GM23338 (cell line): ENCODE results near the gene HIVEP2. TPM values are rescaled to one million over a fixed set of nuclear protein-coding genes. Genes with fewer than 3 reads are reported as not detected.

Experiments
- ATAC-seq: fragments of 200-7000 bp; cut with Tn5 transposase; 3 replicates; pipeline ENCODE4 v1.9.1; 2020
- DNase-seq: peaks from one replicate; pipeline ENCODE4 v3.0.0-alpha.2; 2015; ENCODE audit warnings: low spot score
- H2AFZ ChIP-seq: fragments of 200-600 bp; sonication (generic); 2 replicates; pipeline ENCODE4 v1.8.0; 2016; ENCODE audit warnings: antibody characterized with exemption, mild to moderate bottlenecking, moderate library complexity
- H3F3A ChIP-seq: fragments of 200-600 bp; sonication (generic); replicated peaks from 2 replicates; pipeline ENCODE4 v1.8.0; 2017; ENCODE audit warnings: antibody characterized with exemption, mixed run types, low read depth
- H3K27ac ChIP-seq: fragments of 200-600 bp; sonication (generic); 2 replicates; pipeline ENCODE4 v1.6.1; 2016; ENCODE audit warnings: low read depth
- H3K27me3 ChIP-seq: fragments of 200-600 bp; sonication (generic); 2 replicates; pipeline ENCODE4 v1.8.0; 2016; ENCODE audit warnings: mild to moderate bottlenecking, mixed run types, moderate library complexity; ENCODE audit not compliant: insufficient read depth
- H3K36me3 ChIP-seq: fragments of 200-600 bp; sonication (generic); 2 replicates; pipeline ENCODE4 v1.8.0; 2016; ENCODE audit warnings: mild to moderate bottlenecking; ENCODE audit not compliant: insufficient read depth
- H3K4me1 ChIP-seq: fragments of 200-600 bp; sonication (generic); 2 replicates; pipeline ENCODE4 v1.8.0; 2016; ENCODE audit warnings: mild to moderate bottlenecking, moderate library complexity; ENCODE audit not compliant: insufficient read depth
- H3K4me2 ChIP-seq: fragments of 200-600 bp; sonication (generic); 2 replicates; pipeline ENCODE4 v1.7.1; 2017; ENCODE audit warnings: mixed run types
- H3K4me3 ChIP-seq: fragments of 200-600 bp; sonication (generic); 2 replicates; pipeline ENCODE4 v1.6.1; 2016; ENCODE audit warnings: mixed run types
- H3K79me2 ChIP-seq: fragments of 200-600 bp; sonication (generic); replicated peaks from 2 replicates; pipeline ENCODE4 v1.8.0; 2017; ENCODE audit warnings: mild to moderate bottlenecking; ENCODE audit not compliant: insufficient read depth
- H3K9me2 ChIP-seq: fragments of 200-600 bp; sonication (generic); 2 replicates; pipeline ENCODE4 v1.8.0; 2017; ENCODE audit not compliant: insufficient read depth
- H4K20me1 ChIP-seq: fragments of 200-600 bp; sonication (generic); replicated peaks from 2 replicates; pipeline ENCODE4 v1.8.0; 2017; ENCODE audit warnings: mild to moderate bottlenecking; ENCODE audit not compliant: insufficient read depth
- H3K27ac Mint-ChIP-seq: 2 replicates; pipeline ENCODE4 v1.8.0; 2020; ENCODE audit warnings: inconsistent platforms, mild to moderate bottlenecking, moderate library complexity, mixed read lengths
- H3K27me3 Mint-ChIP-seq: 3 replicates; pipeline ENCODE4 v1.8.0; 2022; ENCODE audit warnings: low read depth, mild to moderate bottlenecking, moderate library complexity, mixed read lengths, inconsistent platforms; ENCODE audit not compliant: insufficient read depth, poor library complexity
- H3K36me3 Mint-ChIP-seq: 3 replicates; pipeline ENCODE4 v1.8.0; 2021; ENCODE audit warnings: low read depth, mild to moderate bottlenecking, inconsistent platforms, moderate library complexity, mixed read lengths
- H3K4me1 Mint-ChIP-seq: 3 replicates; pipeline ENCODE4 v1.8.0; 2020; ENCODE audit warnings: mild to moderate bottlenecking, inconsistent platforms, mixed read lengths
- H3K4me3 Mint-ChIP-seq: 3 replicates; pipeline ENCODE4 v1.8.0; 2021; ENCODE audit warnings: moderate library complexity, mild to moderate bottlenecking, inconsistent platforms, mixed read lengths
- H3K9me3 Mint-ChIP-seq: 3 replicates; pipeline ENCODE4 v1.8.0; 2020; ENCODE audit warnings: moderate library complexity, mild to moderate bottlenecking, inconsistent platforms, mixed read lengths
- CTCF ChIP-seq, 2 experiments: fragments of 200-600 bp in 1 of 2; sonication (generic) in 1 of 2; conservative IDR thresholded peaks; 2 replicates each; pipeline versions ENCODE4 v1.5.1 to v1.6.1; 2016 to 2017; ENCODE audit warnings: antibody characterized with exemption in 2 of 2, low read depth in 2 of 2, mild to moderate bottlenecking in 2 of 2, moderate library complexity in 1 of 2
- EZH2phosphoT487 ChIP-seq: fragments of 200-600 bp; sonication (generic); IDR thresholded peaks from one replicate; pipeline ENCODE4 v1.8.1; 2018; ENCODE audit warnings: antibody characterized with exemption; ENCODE audit not compliant: unreplicated experiment
- REST ChIP-seq: IDR thresholded peaks from one replicate; pipeline ENCODE4 v1.6.1; 2018; ENCODE audit warnings: antibody characterized with exemption; ENCODE audit not compliant: unreplicated experiment
- ZNF331 ChIP-seq: fragments of 250-450 bp; sonication (Bioruptor Pico); IDR thresholded peaks from 2 replicates; pipeline ENCODE4 v1.5.0; 2020; ENCODE audit warnings: low read depth, mild to moderate bottlenecking, moderate library complexity
- polyA plus RNA-seq: library from polyadenylated mRNA; unstranded; fragments of >200 nt; fragmentation: Nextera tagmentation; extraction: Ambion mirVana; gene quantifications from 2 replicates; pipeline ENCODE4 v1.2.1, GENCODE V29; 2016
- total RNA-seq: library from RNA; depleted of rRNA; stranded (reverse); fragments of >200 nt; shearing (Covaris generic); gene quantifications from 2 replicates; pipeline ENCODE4 v1.2.3, GENCODE V29; 2014

The HIVEP2 gene
- total and polyA plus RNA-seq, 2 experiments from 2014 or later: 1.5 to 7.4 TPM

GRCh38 chr6:142879076-142879475 is 65.9 kb downstream of the HIVEP2 start:
- H4K20me1 ChIP-seq: no peaks in the 10 kb centered on the region
- no peaks in the 10 kb centered on the region for H3F3A ChIP-seq
- H3K4me2 ChIP-seq: no peak overlapping the region
- peaks cover 19% of the 10 kb centered on the region; the same call in 1 of the 2 replicates for H3K79me2 ChIP-seq
- Mint-ChIP-seq H3K36me3 (no peaks in the 10 kb centered on the region), H3K4me3 (no peak overlapping the region), H3K9me3 (no peaks in the 10 kb centered on the region), H3K4me1 (peaks cover 24% of the 10 kb centered on the region), H3K27ac (no peak overlapping the region), H3K27me3 (no peaks in the 10 kb centered on the region)
- H3K36me3 ChIP-seq: no peaks in the 10 kb centered on the region
- ATAC-seq: no peak
- no peaks in the 10 kb centered on the region for H3K27me3 ChIP-seq
- no peak overlapping the region for H2AFZ ChIP-seq
- H3K27ac ChIP-seq: no peak overlapping the region
- no peak overlapping the region for H3K4me3 ChIP-seq
- TF ChIP-seq CTCF (conservative IDR thresholded peaks at IDR 0.05; ENCODE audit: low read depth in 2 of 2): no peak
- no peak for DNase-seq
- H3K9me2 ChIP-seq: peaks cover 4% of the 10 kb centered on the region; the same call in 1 of the 2 replicates
- peaks cover 25% of the 10 kb centered on the region for H3K4me1 ChIP-seq

GRCh38 chr6:142878407-142878806 is 66.6 kb downstream of the HIVEP2 start:
- H3K4me3 ChIP-seq: no peak overlapping the region
- peaks cover 4% of the 10 kb centered on the region; the same call in 1 of the 2 replicates for H3K9me2 ChIP-seq
- DNase-seq (no peak), ATAC-seq (no peak)
- no peaks in the 10 kb centered on the region for H3K36me3 Mint-ChIP-seq
- H3K27me3 Mint-ChIP-seq: peaks cover 2% of the 10 kb centered on the region
- no peak overlapping the region for H3K4me2 ChIP-seq
- no peak overlapping the region for H3K27ac ChIP-seq
- H2AFZ ChIP-seq: no peak overlapping the region
- H3K4me1 ChIP-seq: peaks cover 21% of the 10 kb centered on the region
- H3K27ac Mint-ChIP-seq: no peak overlapping the region
- H3F3A ChIP-seq: no peaks in the 10 kb centered on the region
- no peak overlapping the region for H3K4me3 Mint-ChIP-seq
- H3K9me3 Mint-ChIP-seq: no peaks in the 10 kb centered on the region
- H3K36me3 ChIP-seq: no peaks in the 10 kb centered on the region
- H3K79me2 ChIP-seq: peaks cover 13% of the 10 kb centered on the region; the same call in 1 of the 2 replicates
- H3K4me1 Mint-ChIP-seq: peaks cover 24% of the 10 kb centered on the region
- H4K20me1 ChIP-seq: no peaks in the 10 kb centered on the region
- H3K27me3 ChIP-seq: no peaks in the 10 kb centered on the region
- TF ChIP-seq EZH2phosphoT487: no peak
- no peak for TF ChIP-seq ZNF331
- TF ChIP-seq REST: no peak
- no peak for TF ChIP-seq CTCF (conservative IDR thresholded peaks at IDR 0.05; ENCODE audit: low read depth in 2 of 2)
